ENCODE data around the gene OR5H2.

OR5H2 gene

GRCh38 chr3:98331329-98331728 is 49.0 kb downstream of the OR5H2 start:
- DNase-seq (ENCODE audit: low read depth in 2 of 2), result no peak

Measured in stimulated activated CD4-positive, alpha-beta T cell treated with anti-CD3 and anti-CD28 coated beads, Interleukin-1b, Interleukin-23, amount 100 ng/mL, for 4 hours (primary cell).